Parathyroid adenoma (tissue), 2 donors: ENCODE measurements around the gene FARS2.

Experiments used
- H2AFZ ChIP-seq: fragments of 300-600 bp; sonication (generic); one replicate; pipeline ENCODE4 v1.7.0; 2017; ENCODE audit warnings: antibody characterized with exemption, mild to moderate bottlenecking
- H3K27ac ChIP-seq: fragments of 300-600 bp; sonication (generic); one replicate; pipeline ENCODE4 v1.7.0; 2017
- H3K27me3 ChIP-seq: fragments of 300-600 bp; sonication (generic); one replicate; pipeline ENCODE4 v1.7.0; 2017; ENCODE audit warnings: low read length; ENCODE audit not compliant: control insufficient read depth, insufficient read depth
- H3K36me3 ChIP-seq: fragments of 300-600 bp; sonication (generic); one replicate; pipeline ENCODE4 v1.7.0; 2017; ENCODE audit warnings: low read length; ENCODE audit not compliant: control insufficient read depth, insufficient read depth
- H3K4me1 ChIP-seq: fragments of 300-600 bp; sonication (generic); one replicate; pipeline ENCODE4 v1.7.0; 2017; ENCODE audit warnings: control low read depth
- H3K4me2 ChIP-seq: fragments of 300-600 bp; sonication (generic); one replicate; pipeline ENCODE4 v1.7.0; 2017; ENCODE audit warnings: low read length
- H3K4me3 ChIP-seq: fragments of 300-600 bp; sonication (generic); one replicate; pipeline ENCODE4 v1.7.0; 2017; ENCODE audit warnings: low read depth, low read length
- H3K79me2 ChIP-seq: fragments of 300-600 bp; sonication (generic); one replicate; pipeline ENCODE4 v1.7.0; 2017; ENCODE audit warnings: control low read depth
- H3K9ac ChIP-seq: fragments of 300-600 bp; sonication (generic); one replicate; pipeline ENCODE4 v1.7.0; 2017; ENCODE audit warnings: mild to moderate bottlenecking
- H3K9me3 ChIP-seq: fragments of 300-600 bp; sonication (generic); one replicate; pipeline ENCODE4 v1.7.0; 2017; ENCODE audit warnings: low read length; ENCODE audit not compliant: control insufficient read depth
- TF ChIP-seq, protein P1 (sequence below): fragments of 300-600 bp; sonication (generic); IDR thresholded peaks from one replicate; pipeline ENCODE4 v1.7.0; 2017; ENCODE audit warnings: antibody characterized with exemption, mild to moderate bottlenecking
- donor health status: primary hyperparathyroidism.

Gene FARS2

DNA sequence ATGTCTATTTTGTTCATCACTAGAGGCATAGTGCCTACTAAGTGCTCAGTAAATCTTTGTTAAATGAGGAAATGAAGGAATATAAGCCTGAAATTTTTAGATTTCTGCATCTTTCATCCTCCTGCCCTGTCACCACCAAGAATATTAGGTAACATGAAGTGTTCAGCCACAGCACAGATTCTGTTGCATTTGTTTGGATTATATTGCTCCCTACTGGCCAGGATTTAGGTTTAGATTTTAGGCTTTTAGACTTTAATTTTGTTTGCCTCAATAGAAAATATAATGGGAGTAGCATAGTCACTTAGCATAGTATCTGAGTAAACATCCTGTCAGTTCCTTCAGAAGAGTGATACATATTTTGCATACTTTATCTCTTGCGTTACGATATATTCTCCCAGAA, 14.2 kb downstream of the FARS2 start:
- H3K4me2 ChIP-seq, result no peak overlapping the region
- H3K9ac ChIP-seq, result no peak overlapping the region
- no peaks in the 10 kb centered on the region for H3K4me1 ChIP-seq
- TF ChIP-seq, protein P1, sequence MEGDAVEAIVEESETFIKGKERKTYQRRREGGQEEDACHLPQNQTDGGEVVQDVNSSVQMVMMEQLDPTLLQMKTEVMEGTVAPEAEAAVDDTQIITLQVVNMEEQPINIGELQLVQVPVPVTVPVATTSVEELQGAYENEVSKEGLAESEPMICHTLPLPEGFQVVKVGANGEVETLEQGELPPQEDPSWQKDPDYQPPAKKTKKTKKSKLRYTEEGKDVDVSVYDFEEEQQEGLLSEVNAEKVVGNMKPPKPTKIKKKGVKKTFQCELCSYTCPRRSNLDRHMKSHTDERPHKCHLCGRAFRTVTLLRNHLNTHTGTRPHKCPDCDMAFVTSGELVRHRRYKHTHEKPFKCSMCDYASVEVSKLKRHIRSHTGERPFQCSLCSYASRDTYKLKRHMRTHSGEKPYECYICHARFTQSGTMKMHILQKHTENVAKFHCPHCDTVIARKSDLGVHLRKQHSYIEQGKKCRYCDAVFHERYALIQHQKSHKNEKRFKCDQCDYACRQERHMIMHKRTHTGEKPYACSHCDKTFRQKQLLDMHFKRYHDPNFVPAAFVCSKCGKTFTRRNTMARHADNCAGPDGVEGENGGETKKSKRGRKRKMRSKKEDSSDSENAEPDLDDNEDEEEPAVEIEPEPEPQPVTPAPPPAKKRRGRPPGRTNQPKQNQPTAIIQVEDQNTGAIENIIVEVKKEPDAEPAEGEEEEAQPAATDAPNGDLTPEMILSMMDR, result no peak
- no peak overlapping the region for H3K27ac ChIP-seq
- H3K79me2 ChIP-seq, result peaks cover 31% of the 10 kb centered on the region
- no peaks in the 10 kb centered on the region for H3K27me3 ChIP-seq
- H3K9me3 ChIP-seq, result no peaks in the 10 kb centered on the region
- no peaks in the 10 kb centered on the region for H3K36me3 ChIP-seq
- no peak overlapping the region for H2AFZ ChIP-seq
- no peak overlapping the region for H3K4me3 ChIP-seq

DNA sequence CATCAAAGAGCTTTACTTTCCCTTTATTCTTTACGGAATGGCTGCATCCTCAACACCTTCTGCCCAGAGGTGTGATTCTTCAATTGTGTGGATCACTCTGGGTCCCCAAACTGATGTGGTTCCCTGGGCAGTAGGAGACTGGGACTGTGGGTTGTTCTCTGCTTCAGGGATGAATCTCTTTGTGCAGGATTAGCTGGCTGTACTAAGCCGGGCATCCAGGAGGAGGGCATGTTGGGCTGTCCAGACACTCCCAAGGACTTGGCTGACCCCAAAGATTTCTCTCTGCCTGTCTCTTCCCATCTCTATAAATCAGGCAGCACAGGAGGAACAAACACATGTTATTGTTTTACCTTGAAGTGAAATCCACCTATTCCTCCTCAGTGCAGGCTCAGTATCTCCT, 15.3 kb downstream of the FARS2 start:
- H3K27ac ChIP-seq, result no peak overlapping the region
- no peaks in the 10 kb centered on the region for H3K36me3 ChIP-seq
- no peak overlapping the region for H3K9ac ChIP-seq
- H2AFZ ChIP-seq, result no peak overlapping the region
- peaks cover 30% of the 10 kb centered on the region for H3K79me2 ChIP-seq
- H3K4me3 ChIP-seq, result no peak overlapping the region
- H3K27me3 ChIP-seq, result no peaks in the 10 kb centered on the region
- no peak overlapping the region for H3K4me2 ChIP-seq
- TF ChIP-seq, protein P1, result no peak
- no peaks in the 10 kb centered on the region for H3K9me3 ChIP-seq
- no peaks in the 10 kb centered on the region for H3K4me1 ChIP-seq

DNA sequence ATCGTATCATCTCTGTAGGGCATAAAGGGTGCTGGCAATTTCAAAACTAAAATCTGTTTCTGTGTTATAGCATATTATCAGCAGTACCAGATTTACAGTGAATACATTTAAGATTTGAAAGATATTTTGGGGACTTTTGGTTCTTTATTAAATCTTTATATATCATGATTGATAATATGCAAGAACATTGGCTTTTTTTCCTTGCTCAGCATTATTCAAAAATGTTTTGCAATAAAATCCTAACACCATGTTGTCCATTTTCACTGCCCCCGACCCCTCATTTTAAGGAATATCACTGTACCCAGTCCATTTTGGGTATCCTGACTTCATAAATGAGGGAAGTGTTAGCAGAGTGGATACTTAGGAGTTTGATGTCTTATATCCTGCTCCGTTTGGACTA, 16.3 kb downstream of the FARS2 start:
- no peak overlapping the region for H2AFZ ChIP-seq
- H3K4me2 ChIP-seq, result no peak overlapping the region
- H3K4me3 ChIP-seq, result no peak overlapping the region
- peaks cover 33% of the 10 kb centered on the region for H3K79me2 ChIP-seq
- no peaks in the 10 kb centered on the region for H3K27me3 ChIP-seq
- H3K9me3 ChIP-seq, result no peaks in the 10 kb centered on the region
- no peak overlapping the region for H3K9ac ChIP-seq
- H3K4me1 ChIP-seq, result no peaks in the 10 kb centered on the region
- H3K27ac ChIP-seq, result no peak overlapping the region
- TF ChIP-seq, protein P1, result no peak
- no peaks in the 10 kb centered on the region for H3K36me3 ChIP-seq

DNA sequence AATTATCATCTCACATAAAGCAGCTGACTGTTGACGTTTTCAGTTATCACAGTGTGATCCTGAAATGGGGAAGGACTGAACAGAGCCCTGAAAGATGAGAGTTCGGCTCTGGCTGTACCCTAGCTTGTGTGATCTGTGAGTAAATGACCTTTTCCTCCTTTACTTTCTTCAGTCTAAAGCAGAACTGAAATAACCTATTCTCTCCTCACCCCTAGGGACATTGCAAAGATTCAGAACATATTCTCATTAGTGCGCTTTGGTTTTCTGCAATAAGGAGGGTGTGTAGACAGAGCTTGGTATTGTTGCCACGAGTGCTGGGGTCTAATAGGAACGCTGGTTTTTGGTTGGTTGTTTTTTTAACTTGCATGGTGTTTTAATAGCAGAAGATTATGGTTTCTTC, 16.7 kb downstream of the FARS2 start:
- TF ChIP-seq, protein P1, result no peak
- H3K4me3 ChIP-seq, result no peak overlapping the region
- no peak overlapping the region for H3K9ac ChIP-seq
- H3K27ac ChIP-seq, result no peak overlapping the region
- H3K36me3 ChIP-seq, result no peaks in the 10 kb centered on the region
- H3K9me3 ChIP-seq, result no peaks in the 10 kb centered on the region
- no peak overlapping the region for H2AFZ ChIP-seq
- no peaks in the 10 kb centered on the region for H3K4me1 ChIP-seq
- H3K4me2 ChIP-seq, result no peak overlapping the region
- H3K27me3 ChIP-seq, result no peaks in the 10 kb centered on the region
- H3K79me2 ChIP-seq, result peaks cover 35% of the 10 kb centered on the region

DNA sequence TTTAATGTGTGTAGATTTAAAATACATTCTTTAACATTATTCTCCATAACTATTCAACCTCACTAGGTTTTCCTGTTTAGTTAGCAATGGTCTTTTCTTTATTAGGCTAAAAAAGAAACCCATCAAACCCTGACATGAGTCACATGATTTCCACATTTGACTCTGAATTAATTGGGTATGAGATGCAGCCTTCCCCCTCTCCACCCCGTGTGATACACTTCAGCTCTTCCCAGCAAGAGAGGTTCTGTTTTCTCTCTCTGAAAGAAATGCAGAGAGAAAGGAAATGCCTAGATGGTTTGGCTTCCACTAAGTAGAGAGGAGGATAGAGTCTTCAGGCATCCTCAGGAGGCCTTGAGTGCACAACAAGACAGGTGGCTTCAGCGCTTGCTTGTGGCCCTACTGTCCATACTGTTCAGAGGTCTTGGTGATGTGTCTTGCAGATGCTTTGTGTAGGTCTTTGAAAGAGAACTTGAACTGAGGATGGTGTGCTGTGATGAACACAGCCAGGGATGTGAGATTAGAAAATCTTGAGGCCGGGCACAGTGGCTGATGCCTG, 17.3 kb downstream of the FARS2 start:
- peaks cover 35% of the 10 kb centered on the region for H3K79me2 ChIP-seq
- H3K27me3 ChIP-seq, result no peaks in the 10 kb centered on the region
- H3K27ac ChIP-seq, result no peak overlapping the region
- H3K36me3 ChIP-seq, result no peaks in the 10 kb centered on the region
- no peaks in the 10 kb centered on the region for H3K9me3 ChIP-seq
- no peak overlapping the region for H3K4me2 ChIP-seq
- no peak overlapping the region for H3K4me3 ChIP-seq
- H3K4me1 ChIP-seq, result no peaks in the 10 kb centered on the region
- no peak overlapping the region for H3K9ac ChIP-seq
- TF ChIP-seq, protein P1, result no peak
- no peak overlapping the region for H2AFZ ChIP-seq
